GM19324 (cell line): ENCODE results near the gene CAPZB.

ENCODE experiments used
- ATAC-seq: cut with Tn5 transposase; IDR thresholded peaks from one replicate; pipeline ENCODE4 v1.9.1; 2021; ENCODE audit warnings: mild to moderate bottlenecking, moderate library complexity; ENCODE audit not compliant: unreplicated experiment, low FRiP score

Gene CAPZB

DNA sequence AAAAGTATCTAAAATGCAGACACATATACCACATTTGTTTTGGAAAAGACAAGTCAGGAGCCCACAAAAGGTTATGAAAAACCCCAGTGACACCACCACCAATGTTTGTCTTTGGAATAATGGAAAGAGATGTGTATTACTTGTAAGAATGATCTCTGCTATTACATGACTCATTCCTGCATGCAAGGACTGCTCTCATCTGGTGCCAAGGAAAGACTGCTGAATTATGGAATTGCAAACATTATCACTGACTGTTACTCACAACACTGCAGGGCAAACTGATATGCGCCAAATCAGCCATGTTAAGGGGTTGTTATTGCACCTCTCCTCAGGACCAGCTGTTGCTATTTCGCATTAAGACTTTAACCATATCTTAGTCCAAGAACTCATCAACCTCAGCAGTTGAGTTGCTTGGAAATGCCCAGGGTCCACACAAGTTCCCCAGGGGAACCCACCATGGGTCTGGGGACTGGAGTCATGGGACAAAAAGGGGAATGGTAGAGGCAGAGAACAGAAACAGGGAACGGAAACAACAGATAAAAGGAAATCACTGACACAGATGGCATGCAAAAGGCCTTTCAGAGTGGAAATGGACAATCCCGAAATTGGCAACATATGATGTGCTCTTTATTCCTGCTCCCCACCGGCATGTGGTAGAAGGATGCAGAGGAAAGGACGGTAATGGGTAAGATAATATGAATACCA is 34.4 kb downstream of the CAPZB start:
- no peak for ATAC-seq

- ATAC-seq = no peak
These were observed 35.7 kb downstream of the CAPZB start for GRCh38 chr1:19449454-19450228.

- ATAC-seq = no peak
These were observed 36.6 kb downstream of the CAPZB start for GRCh38 chr1:19448491-19449439.

DNA sequence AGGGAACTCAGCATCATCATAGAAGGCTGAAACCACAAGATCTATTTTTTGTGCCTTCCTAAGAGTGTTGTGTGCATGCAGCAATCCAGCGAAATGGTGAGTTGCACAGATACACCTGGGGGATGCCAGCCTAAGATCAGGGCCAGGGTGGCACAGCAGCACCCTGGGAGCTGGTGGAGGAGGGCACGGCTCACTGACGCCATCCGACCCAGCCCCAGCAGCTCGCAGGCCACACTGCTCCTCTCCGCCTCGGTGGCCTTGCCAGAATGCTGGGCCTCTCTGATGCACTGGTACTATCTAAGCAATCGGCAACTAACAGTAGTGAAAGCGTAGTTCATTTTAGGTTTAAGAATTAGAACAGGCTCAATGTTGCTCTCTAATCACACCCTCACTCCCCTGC is 37.8 kb downstream of the CAPZB start:
- no peak for ATAC-seq

DNA sequence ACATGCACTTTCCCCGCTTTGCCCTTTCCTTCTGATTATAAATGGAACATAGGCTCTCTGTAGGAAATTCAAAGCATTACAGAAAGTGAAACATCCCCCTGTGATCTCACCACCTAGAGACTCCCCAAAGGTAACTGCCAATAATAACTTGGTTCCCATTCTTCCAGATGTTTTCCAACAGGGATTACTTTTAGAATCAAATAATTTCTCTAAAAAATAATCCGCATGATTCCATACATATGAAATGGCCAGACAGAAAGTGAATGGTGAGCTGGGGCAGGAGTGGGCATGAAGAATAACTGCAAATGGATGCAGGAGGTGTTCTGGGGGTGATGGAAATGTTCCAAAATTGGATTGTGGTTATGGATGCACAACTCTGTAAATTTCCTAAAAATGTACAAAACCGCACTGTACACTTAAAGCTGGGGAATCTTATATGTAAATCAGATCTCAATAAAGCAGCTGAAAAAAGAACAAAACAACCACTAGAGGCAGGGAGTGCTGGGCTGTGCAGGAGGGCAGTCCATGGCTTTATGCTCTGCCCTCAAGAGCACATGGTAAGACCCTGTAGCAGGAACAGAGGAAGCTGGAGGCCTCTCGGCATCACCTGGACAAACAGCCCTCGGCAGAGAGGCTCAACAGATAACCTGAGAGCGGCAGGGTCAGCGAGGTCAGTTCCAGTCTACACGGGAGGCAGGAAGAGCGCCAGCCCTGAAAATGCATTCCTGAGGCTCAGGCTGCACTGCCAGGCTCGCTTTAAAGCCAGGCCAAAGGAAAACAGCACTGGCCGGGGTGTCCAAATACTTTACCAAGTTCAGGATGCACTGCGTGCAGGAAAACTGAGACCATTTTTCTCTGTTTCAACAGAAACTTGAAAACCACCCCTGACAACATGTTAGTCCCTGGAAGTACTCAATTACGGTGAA is 39.7 kb downstream of the CAPZB start:
- ATAC-seq = no peak

DNA sequence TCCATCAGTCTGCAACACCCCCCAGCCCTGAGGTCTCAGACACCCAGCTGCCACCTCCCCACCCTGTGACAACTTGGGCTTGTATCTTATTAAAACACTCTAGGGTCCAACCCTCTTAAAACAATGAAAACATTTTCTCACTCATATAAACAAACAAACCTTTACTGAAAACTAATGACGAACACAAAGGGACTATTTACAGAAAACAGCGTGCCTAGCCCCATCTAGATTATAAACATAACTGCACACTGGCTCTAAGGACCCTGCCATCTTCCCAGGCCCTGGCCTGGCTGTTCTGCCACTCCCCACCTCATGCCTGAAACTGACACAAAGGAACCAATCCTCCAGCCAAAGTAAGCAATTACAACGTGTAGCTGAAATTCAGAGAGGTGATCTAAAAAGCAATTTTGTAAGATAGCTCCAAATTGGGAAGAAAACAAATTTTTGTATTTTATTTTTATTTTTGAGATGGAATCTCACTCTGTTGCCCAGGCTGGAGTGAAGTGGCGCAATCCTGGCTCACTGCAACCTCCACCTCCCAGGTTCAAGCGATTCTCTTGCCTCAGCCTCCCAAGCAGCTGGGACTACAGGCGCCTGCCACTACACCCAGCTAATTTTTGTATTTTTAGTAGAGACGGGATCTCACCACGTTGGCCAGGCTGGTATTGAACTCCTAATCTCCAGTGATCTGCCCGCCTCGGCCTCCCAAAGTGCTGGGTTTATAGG is 40.9 kb downstream of the CAPZB start:
- ATAC-seq = no peak

DNA sequence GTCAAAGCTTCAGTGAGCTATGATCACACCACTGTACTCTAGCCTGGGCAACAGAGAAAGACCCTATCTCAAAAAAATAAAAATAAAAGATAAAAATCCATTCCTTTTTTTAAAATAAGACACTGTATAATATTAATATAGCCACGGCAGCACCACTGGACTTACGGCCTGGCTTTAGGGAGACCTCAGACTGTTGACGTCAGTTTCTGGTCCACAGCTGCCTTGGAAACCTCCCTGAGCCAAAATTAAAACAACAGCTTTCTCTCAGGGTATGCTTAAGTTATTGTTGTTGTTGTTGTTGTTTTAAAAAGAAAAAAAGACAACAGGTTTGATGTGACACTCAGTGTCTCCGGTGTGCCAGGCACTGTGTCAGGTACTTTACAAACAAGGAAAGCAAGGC is 42.0 kb downstream of the CAPZB start:
- no peak for ATAC-seq

DNA sequence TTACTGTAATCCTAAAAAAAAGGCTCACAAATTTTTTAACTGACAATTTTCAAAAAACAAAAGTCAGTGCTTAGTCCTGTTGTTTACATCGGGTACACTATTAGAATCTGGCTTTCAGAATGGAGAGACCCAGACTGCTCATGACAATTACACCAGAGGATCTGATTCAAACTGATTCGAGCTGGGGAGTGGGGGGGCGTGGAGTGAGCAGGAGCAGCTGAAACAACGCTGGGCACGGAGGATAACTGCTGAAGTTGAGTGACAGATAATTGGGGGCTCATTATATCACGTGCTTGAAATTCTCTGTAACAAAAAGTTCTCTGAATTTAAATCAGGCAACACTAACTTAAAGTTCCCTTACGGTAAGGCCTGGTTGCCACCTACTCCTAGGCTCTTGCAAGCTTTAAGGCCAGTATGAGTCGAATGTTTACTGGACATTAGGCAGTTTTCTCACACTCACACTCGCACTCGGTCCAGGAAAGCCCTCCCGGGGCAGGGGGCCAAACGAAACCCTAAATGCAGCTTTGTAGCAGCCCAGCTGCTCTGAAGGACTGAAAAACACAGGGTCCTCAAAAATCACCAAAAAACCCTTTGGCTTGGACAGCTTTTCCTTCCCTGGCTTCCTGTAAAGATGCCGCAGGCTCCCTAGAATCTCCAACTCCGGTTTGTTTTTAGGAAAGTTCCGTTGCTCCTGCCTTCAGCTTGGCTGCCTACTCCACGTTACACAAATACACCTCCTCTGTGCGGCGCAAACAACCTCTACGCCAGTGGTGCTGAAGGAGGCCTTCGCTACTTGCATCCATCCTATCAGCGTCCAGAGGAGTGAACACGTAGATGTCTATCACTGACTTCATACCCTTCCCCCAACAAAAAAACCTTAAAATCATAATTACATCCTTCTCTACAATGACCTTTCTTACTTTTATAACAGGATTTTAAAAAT is 42.9 kb downstream of the CAPZB start:
- ATAC-seq = no peak

DNA sequence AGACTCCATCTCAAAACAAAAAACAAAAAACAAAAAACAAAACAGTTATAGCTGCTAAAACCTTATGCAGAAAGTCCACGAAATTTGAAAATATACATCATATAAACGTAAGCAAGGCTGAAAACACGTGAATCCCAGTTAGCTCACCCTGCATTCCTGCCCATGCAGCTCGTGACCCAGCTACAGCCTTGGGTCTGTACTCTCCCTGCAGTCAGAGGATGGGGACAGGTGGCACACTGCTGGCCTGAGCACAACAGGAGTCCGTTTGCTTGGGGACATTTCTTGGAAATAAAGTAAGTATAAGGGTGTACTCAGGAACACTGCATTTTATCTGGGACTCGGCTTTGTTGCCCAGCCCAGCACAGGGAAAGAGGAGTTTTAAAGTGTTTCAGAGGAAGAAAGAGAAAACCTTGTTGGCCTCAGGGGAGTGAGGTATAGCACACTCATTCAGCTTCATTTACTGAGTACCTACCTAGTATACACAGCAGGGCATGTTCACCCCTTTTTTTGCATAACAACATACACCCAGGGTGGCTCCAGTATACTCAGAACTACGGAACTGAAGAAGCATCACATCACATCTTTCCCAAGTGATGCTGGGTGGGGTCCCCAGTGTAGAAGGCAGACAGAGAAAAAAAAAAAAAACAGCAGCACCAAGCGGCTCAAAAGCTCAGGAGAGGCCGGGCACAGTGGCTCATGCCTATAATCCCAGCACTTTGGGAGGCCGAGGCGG is 44.1 kb downstream of the CAPZB start:
- no peak for ATAC-seq

DNA sequence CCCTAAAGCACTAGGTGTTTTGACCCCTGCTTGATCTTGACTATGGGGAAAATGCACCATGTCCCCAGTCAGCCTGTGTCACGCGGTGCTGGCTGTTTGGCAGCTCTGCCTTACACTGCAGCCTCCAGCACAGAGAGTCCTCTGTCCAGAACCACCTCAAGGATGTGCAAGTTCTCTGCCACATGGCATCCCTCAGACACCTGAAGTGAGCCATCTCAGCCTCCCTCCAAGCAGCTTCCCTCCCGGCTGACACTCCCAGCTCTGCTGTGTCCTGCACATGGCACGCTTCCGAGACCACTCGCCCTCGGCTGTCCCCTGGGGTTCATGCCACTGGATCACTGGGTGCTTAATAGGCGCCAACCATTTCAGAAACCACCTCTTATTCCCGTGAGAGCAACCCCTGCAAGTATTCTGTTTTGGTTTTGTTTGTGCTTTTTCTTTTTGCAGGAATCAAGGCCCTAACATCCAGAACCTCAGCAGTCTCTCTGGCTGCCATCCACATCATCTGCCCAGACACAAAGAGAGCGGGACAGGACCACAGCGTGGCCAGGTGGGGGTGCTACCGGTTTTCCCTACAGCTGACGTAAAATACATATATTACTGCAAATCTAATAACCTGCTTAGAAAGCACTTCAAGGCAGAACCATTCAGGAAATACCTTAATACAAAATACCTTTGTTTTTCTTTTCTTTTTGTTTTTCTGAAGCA is 45.7 kb downstream of the CAPZB start:
- ATAC-seq = no peak

- no peak for ATAC-seq
These were observed 46.7 kb downstream of the CAPZB start for GRCh38 chr1:19438516-19439195.

- no peak for ATAC-seq
These were observed 47.4 kb downstream of the CAPZB start for GRCh38 chr1:19437891-19438294.

GRCh38 chr1:19436716-19437476 is 48.4 kb downstream of the CAPZB start:
- no peak for ATAC-seq

GRCh38 chr1:19435851-19436455 is 49.4 kb downstream of the CAPZB start:
- no peak for ATAC-seq

- no peak for ATAC-seq
These were observed 50.2 kb downstream of the CAPZB start for GRCh38 chr1:19435181-19435580.

GRCh38 chr1:19433719-19433998 is 51.7 kb downstream of the CAPZB start:
- no peak for ATAC-seq
